ENCODE data around the gene NENF. TPM values are rescaled to one million over a fixed set of nuclear protein-coding genes. Genes with fewer than 3 reads are reported as not detected.

Gene NENF
- total and polyA plus RNA-seq, 10 of the 15 experiments (the other 5 are each of a cell fraction or from before 2014, with no cell fraction given) = 5.1 to 83.4 (median 42.7) TPM

DNA sequence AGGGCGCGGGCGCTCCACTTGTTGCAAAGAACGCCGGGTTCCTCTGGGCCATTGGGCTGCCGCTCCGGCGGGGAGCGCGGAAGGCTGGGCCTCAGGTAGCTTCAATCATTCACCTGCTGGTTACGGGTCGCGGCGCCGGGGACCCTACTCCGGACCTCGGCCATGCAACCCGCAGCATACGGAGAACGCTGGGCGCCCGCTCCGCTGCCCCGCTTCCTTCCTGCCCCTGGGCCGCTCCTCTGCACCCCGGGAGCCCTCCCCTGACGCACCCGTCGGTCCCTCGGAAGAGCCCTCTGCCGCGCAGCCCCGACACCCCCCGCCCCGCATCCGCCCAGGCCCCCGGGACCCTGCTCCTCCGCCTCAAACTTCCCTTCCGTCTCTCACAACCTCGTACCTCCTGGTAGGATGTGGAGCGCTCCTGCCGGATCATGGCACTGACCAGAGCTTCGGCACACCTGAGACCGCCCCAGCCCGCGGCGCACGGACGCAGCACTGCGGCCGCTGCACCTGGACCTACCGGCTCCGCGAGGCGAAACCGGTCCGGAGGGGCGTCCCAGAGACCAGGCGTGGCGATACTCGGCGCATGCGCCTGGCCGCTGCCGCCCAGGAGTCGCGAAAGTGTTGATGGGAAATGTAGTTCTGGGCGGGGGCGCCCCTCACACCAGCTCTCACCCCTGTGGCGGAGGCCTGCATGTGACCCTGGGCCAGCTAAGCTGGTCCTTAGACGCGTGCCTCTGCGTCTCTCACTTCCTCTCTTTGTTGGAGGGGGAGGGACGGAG, 18.2 kb upstream of the NENF start, which contains the start of gene PACC1 (continued):
- TF ChIP-seq ASH2L (IDR thresholded peaks at IDR 0.05; ENCODE audit: borderline replicate concordance, low read depth) = no peak
- 0 out of 2 replicates have a peak, but pooled peaks have one; percentile 59 for TF ChIP-seq MEF2A (IDR thresholded peaks at IDR 0.05; ENCODE audit: insufficient read depth, low read depth, low read length)
- TF ChIP-seq ATF7 (IDR thresholded peaks at IDR 0.05; ENCODE audit: low read depth) = no peak
- TF ChIP-seq, protein P1, sequence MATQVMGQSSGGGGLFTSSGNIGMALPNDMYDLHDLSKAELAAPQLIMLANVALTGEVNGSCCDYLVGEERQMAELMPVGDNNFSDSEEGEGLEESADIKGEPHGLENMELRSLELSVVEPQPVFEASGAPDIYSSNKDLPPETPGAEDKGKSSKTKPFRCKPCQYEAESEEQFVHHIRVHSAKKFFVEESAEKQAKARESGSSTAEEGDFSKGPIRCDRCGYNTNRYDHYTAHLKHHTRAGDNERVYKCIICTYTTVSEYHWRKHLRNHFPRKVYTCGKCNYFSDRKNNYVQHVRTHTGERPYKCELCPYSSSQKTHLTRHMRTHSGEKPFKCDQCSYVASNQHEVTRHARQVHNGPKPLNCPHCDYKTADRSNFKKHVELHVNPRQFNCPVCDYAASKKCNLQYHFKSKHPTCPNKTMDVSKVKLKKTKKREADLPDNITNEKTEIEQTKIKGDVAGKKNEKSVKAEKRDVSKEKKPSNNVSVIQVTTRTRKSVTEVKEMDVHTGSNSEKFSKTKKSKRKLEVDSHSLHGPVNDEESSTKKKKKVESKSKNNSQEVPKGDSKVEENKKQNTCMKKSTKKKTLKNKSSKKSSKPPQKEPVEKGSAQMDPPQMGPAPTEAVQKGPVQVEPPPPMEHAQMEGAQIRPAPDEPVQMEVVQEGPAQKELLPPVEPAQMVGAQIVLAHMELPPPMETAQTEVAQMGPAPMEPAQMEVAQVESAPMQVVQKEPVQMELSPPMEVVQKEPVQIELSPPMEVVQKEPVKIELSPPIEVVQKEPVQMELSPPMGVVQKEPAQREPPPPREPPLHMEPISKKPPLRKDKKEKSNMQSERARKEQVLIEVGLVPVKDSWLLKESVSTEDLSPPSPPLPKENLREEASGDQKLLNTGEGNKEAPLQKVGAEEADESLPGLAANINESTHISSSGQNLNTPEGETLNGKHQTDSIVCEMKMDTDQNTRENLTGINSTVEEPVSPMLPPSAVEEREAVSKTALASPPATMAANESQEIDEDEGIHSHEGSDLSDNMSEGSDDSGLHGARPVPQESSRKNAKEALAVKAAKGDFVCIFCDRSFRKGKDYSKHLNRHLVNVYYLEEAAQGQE (IDR thresholded peaks at IDR 0.05; ENCODE audit: low read depth, low read length) = 0 out of 2 replicates have a peak, but pooled peaks have one; percentile 32
- no peak for TF ChIP-seq CBX3 (IDR thresholded peaks at IDR 0.05; ENCODE audit: borderline replicate concordance, low read depth)
- no peak for TF ChIP-seq YBX1 (IDR thresholded peaks at IDR 0.05)
- TF ChIP-seq ZNF274 (IDR thresholded peaks at IDR 0.05; ENCODE audit: insufficient read depth, insufficient read length) = no peak
- TF ChIP-seq ZNF207 (IDR thresholded peaks at IDR 0.05; ENCODE audit: borderline replicate concordance) = peak; percentile 55; the same call in 1 of the 2 replicates
- TF ChIP-seq BACH1 (IDR thresholded peaks at IDR 0.05; ENCODE audit: borderline replicate concordance) = 0 out of 2 replicates have a peak, but pooled peaks have one; percentile 75
- TF ChIP-seq KDM1A (IDR thresholded peaks at IDR 0.05; ENCODE audit: borderline replicate concordance) = no peak
- TF ChIP-seq POU2F2 (IDR thresholded peaks at IDR 0.05; ENCODE audit: borderline replicate concordance, low read depth, low read length) = peak; percentile 73; the same call in 2 of the 3 replicates
- TF ChIP-seq, protein P2, sequence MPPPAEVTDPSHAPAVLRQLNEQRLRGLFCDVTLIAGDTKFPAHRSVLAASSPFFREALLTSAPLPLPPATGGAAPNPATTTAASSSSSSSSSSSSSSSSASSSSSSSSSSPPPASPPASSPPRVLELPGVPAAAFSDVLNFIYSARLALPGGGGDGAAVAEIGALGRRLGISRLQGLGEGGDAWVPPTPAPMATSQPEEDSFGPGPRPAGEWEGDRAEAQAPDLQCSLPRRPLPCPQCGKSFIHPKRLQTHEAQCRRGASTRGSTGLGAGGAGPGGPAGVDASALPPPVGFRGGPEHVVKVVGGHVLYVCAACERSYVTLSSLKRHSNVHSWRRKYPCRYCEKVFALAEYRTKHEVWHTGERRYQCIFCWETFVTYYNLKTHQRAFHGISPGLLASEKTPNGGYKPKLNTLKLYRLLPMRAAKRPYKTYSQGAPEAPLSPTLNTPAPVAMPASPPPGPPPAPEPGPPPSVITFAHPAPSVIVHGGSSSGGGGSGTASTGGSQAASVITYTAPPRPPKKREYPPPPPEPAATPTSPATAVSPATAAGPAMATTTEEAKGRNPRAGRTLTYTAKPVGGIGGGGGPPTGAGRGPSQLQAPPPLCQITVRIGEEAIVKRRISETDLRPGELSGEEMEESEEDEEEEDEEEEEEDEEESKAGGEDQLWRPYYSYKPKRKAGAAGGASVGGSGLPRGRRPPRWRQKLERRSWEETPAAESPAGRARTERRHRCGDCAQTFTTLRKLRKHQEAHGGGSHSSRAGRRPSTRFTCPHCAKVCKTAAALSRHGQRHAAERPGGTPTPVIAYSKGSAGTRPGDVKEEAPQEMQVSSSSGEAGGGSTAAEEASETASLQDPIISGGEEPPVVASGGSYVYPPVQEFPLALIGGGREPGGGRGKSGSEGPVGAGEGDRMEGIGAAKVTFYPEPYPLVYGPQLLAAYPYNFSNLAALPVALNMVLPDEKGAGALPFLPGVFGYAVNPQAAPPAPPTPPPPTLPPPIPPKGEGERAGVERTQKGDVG (CRISPR knock-in tag; IDR thresholded peaks at IDR 0.05) = no peak
- TF ChIP-seq YY1 (IDR thresholded peaks at IDR 0.05; ENCODE audit: low read depth, low read length) = peak; percentile 75
- TF ChIP-seq RUNX3 (IDR thresholded peaks at IDR 0.05; ENCODE audit: low read length) = peak; percentile 40; the same call in 1 of the 2 replicates
- TF ChIP-seq FOS (IDR thresholded peaks at IDR 0.05; ENCODE audit: borderline replicate concordance, extremely low read depth, insufficient read length) = no peak
- TF ChIP-seq CREM (IDR thresholded peaks at IDR 0.05; ENCODE audit: low read depth) = peak; percentile 86
- TF ChIP-seq NFYA (IDR thresholded peaks at IDR 0.05; ENCODE audit: borderline replicate concordance, low read depth, low read length) = no peak
- TF ChIP-seq, protein P3, sequence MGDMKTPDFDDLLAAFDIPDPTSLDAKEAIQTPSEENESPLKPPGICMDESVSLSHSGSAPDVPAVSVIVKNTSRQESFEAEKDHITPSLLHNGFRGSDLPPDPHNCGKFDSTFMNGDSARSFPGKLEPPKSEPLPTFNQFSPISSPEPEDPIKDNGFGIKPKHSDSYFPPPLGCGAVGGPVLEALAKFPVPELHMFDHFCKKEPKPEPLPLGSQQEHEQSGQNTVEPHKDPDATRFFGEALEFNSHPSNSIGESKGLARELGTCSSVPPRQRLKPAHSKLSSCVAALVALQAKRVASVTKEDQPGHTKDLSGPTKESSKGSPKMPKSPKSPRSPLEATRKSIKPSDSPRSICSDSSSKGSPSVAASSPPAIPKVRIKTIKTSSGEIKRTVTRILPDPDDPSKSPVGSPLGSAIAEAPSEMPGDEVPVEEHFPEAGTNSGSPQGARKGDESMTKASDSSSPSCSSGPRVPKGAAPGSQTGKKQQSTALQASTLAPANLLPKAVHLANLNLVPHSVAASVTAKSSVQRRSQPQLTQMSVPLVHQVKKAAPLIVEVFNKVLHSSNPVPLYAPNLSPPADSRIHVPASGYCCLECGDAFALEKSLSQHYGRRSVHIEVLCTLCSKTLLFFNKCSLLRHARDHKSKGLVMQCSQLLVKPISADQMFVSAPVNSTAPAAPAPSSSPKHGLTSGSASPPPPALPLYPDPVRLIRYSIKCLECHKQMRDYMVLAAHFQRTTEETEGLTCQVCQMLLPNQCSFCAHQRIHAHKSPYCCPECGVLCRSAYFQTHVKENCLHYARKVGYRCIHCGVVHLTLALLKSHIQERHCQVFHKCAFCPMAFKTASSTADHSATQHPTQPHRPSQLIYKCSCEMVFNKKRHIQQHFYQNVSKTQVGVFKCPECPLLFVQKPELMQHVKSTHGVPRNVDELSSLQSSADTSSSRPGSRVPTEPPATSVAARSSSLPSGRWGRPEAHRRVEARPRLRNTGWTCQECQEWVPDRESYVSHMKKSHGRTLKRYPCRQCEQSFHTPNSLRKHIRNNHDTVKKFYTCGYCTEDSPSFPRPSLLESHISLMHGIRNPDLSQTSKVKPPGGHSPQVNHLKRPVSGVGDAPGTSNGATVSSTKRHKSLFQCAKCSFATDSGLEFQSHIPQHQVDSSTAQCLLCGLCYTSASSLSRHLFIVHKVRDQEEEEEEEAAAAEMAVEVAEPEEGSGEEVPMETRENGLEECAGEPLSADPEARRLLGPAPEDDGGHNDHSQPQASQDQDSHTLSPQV (IDR thresholded peaks at IDR 0.05) = no peak

Measured in GM12878 (cell line).